Measurements from ENCODE around the gene UNC5C. TPM values are rescaled to one million over a fixed set of nuclear protein-coding genes. Genes with fewer than 3 reads are reported as not detected.

The UNC5C gene
- total and polyA plus RNA-seq, 2 of the 4 experiments (the other 2 are of a cell fraction): under 0.01 TPM

- H3K27ac ChIP-seq (ENCODE audit: insufficient read depth, low read length): no peak overlapping the region
- H3K23ac ChIP-seq (ENCODE audit: low read depth, low read length): no peak overlapping the region
- no peak overlapping the region for H3K4ac ChIP-seq (ENCODE audit: low read depth, low read length)
- no peak overlapping the region for H3K9ac ChIP-seq (ENCODE audit: low read depth, low read length)
- no peak overlapping the region for H2AFZ ChIP-seq (replicated peaks; ENCODE audit: low read length, poor library complexity)
- H3K56ac ChIP-seq (ENCODE audit: extremely low read depth, insufficient read depth, low read length): no peak overlapping the region
- no peak overlapping the region for H2BK15ac ChIP-seq (ENCODE audit: low read depth, low read length)
- TF ChIP-seq SMC3 (IDR thresholded peaks at IDR 0.05; ENCODE audit: low read depth, low read length): no peak
- TF ChIP-seq RFX5 (IDR thresholded peaks at IDR 0.05; ENCODE audit: low read depth, low read length): no peak
- TF ChIP-seq MAFK (IDR thresholded peaks at IDR 0.05; ENCODE audit: low read depth, low read length): no peak
- TF ChIP-seq POLR2A (IDR thresholded peaks at IDR 0.05; ENCODE audit: low read depth, low read length): no peak
- no peak for TF ChIP-seq NFE2L2 (IDR thresholded peaks at IDR 0.05; ENCODE audit: low read depth, low read length)
- TF ChIP-seq BHLHE40 (IDR thresholded peaks at IDR 0.05; ENCODE audit: low read depth, low read length): no peak
- no peak for TF ChIP-seq ELK1 (IDR thresholded peaks at IDR 0.05; ENCODE audit: borderline replicate concordance, low read depth, low read length)
- TF ChIP-seq CHD1 (IDR thresholded peaks at IDR 0.05; ENCODE audit: low read depth, low read length): no peak
- no peak for TF ChIP-seq FOS (IDR thresholded peaks at IDR 0.05; ENCODE audit: low read depth, low read length)
- no peaks in the 10 kb centered on the region for H3K9me1 ChIP-seq (ENCODE audit: insufficient read depth, low read length)
- no peak overlapping the region for H4K8ac ChIP-seq (ENCODE audit: low read depth in 2 of 2, low read length in 2 of 2)
- no peak overlapping the region for H3K4me2 ChIP-seq (ENCODE audit: low read depth, low read length)
- dilution Hi-C loops (cut with HindIII; ENCODE audit: low sequenced_read_pairs, unreplicated experiment) (no loop called here), intact Hi-C loops (cut with micrococcal nuclease) (no loop called here), in situ Hi-C loops (cut with MboI; ENCODE audit: low sequenced_read_pairs) (no loop called here)
- H3K4me1 ChIP-seq (ENCODE audit: control insufficient read depth, insufficient read depth, low read length): no peaks in the 10 kb centered on the region
- no peak overlapping the region for H2BK20ac ChIP-seq (ENCODE audit: low read depth, low read length)
- no peaks in the 10 kb centered on the region for H3K27me3 ChIP-seq (ENCODE audit: control insufficient read depth, insufficient read depth, low read length)
- no peak overlapping the region for H2BK120ac ChIP-seq (ENCODE audit: low read depth, low read length)
- H3K4me3 ChIP-seq (ENCODE audit: insufficient read depth, low read depth, low read length): no peak overlapping the region
- no peak overlapping the region for H2BK5ac ChIP-seq (ENCODE audit: low read depth, low read length, poor library complexity, severe bottlenecking)
- H2AK5ac ChIP-seq (ENCODE audit: low read depth, low read length): no peak overlapping the region
- no peak overlapping the region for H4K91ac ChIP-seq (ENCODE audit: insufficient read depth, low read depth, low read length)
- BruUV-seq (replicated peaks): no TSS peak
- no peak overlapping the region for H4K5ac ChIP-seq (ENCODE audit: low read depth, low read length)
- CTCF ChIA-PET: no interaction called here
- no peak overlapping the region for H3K14ac ChIP-seq (replicated peaks; ENCODE audit: low read depth, low read length)
- DNase-seq (no peak), ATAC-seq (ENCODE audit: low read depth) (no peak)
- H2AK9ac ChIP-seq (replicated peaks; ENCODE audit: low read depth, low read length, poor library complexity): no peak overlapping the region
- H4K20me1 ChIP-seq (ENCODE audit: insufficient read depth, low read length): no peaks in the 10 kb centered on the region
- WGBS, 2 experiments (ENCODE audit: extremely low coverage in 2 of 2, insufficient read length in 1 of 2): no CpG with 5 or more reads among the region's 3 CpGs
- H3K18ac ChIP-seq (ENCODE audit: low read depth, low read length): no peak overlapping the region
- no peaks in the 10 kb centered on the region for H3K9me3 ChIP-seq (ENCODE audit: control insufficient read depth, insufficient read depth, low read length)
- no peaks in the 10 kb centered on the region for H3K79me1 ChIP-seq (ENCODE audit: low read depth in 1 of 2, low read length in 2 of 2)
- H3K36me3 ChIP-seq (ENCODE audit: control insufficient read depth, insufficient read depth, low read length): no peaks in the 10 kb centered on the region
- POLR2A ChIA-PET (ENCODE audit: unreplicated experiment): no interaction called here
These were observed 10.8 kb downstream of the UNC5C start for GRCh38 chr4:95537863-95538488.
